ENCODE data around the gene UBN2.
A peak's percentile ranks its signal among the peaks of the same experiment; 100 is the strongest.
"Not testable (repeated sequence)": the region's sequence is repeated elsewhere in the genome, so short reads cannot be mapped to it uniquely, and the experiment has no call there.

Gene UBN2

GRCh38 chr7:139230774-139231512 lies at the start of gene UBN2:
Gene UBN2, plus strand, starts transcription at chr7:139231237. Its CDS starts 248 bp downstream, at chr7:139231485.
- peak; percentile 94 for DNase-seq (ENCODE audit: low read depth)

- no peak for DNase-seq (ENCODE audit: low read depth)
Observed at GRCh38 chr7:139181404-139181803, 49.6 kb upstream of the UBN2 start.

GRCh38 chr7:139182363-139182762 lies 48.7 kb upstream of the UBN2 start:
- no peak for DNase-seq (ENCODE audit: low read depth)

- no peak for DNase-seq (ENCODE audit: low read depth)
Observed at GRCh38 chr7:139183251-139183650, 47.8 kb upstream of the UBN2 start.

- no peak for DNase-seq (ENCODE audit: low read depth)
Observed at GRCh38 chr7:139183878-139184338, 47.1 kb upstream of the UBN2 start.

- DNase-seq (ENCODE audit: low read depth) = no peak
Observed at GRCh38 chr7:139186146-139186545, 44.9 kb upstream of the UBN2 start.

- DNase-seq (ENCODE audit: low read depth) = no peak
Observed at GRCh38 chr7:139189357-139189756, 41.7 kb upstream of the UBN2 start.

- DNase-seq (ENCODE audit: low read depth) = no peak
Observed at GRCh38 chr7:139192014-139192706, 38.9 kb upstream of the UBN2 start.

- no peak for DNase-seq (ENCODE audit: low read depth)
Observed at GRCh38 chr7:139200382-139200781, 30.7 kb upstream of the UBN2 start.

GRCh38 chr7:139203992-139204391 lies 27.0 kb upstream of the UBN2 start:
- DNase-seq (ENCODE audit: low read depth) = no peak

- DNase-seq (ENCODE audit: low read depth) = no peak
Observed at GRCh38 chr7:139205843-139206242, 25.2 kb upstream of the UBN2 start.

GRCh38 chr7:139212133-139212532 lies 18.9 kb upstream of the UBN2 start:
- no peak for DNase-seq (ENCODE audit: low read depth)

- DNase-seq (ENCODE audit: low read depth) = not testable (repeated sequence)
Observed at GRCh38 chr7:139213489-139213888, 17.5 kb upstream of the UBN2 start.

- no peak for DNase-seq (ENCODE audit: low read depth)
Observed at GRCh38 chr7:139218173-139218572, 12.9 kb upstream of the UBN2 start.

GRCh38 chr7:139224219-139224618 lies 6.8 kb upstream of the UBN2 start:
- DNase-seq (ENCODE audit: low read depth) = no peak

- DNase-seq (ENCODE audit: low read depth) = not testable (repeated sequence)
Observed at GRCh38 chr7:139224836-139225235, 6.2 kb upstream of the UBN2 start.

GRCh38 chr7:139225286-139226157 lies 5.5 kb upstream of the UBN2 start:
- DNase-seq (ENCODE audit: low read depth) = not testable (repeated sequence)

- not testable (repeated sequence) for DNase-seq (ENCODE audit: low read depth)
Observed at GRCh38 chr7:139226158-139226515, 4.9 kb upstream of the UBN2 start.

- not testable (repeated sequence) for DNase-seq (ENCODE audit: low read depth)
Observed at GRCh38 chr7:139226988-139227488, 4.0 kb upstream of the UBN2 start.

- no peak for DNase-seq (ENCODE audit: low read depth)
Observed at GRCh38 chr7:139230023-139230422, 1.0 kb upstream of the UBN2 start.

- DNase-seq (ENCODE audit: low read depth) = no peak
Observed at GRCh38 chr7:139230484-139230773, 608 bp upstream of the UBN2 start.

Data from stimulated activated CD8-positive, alpha-beta memory T cell treated with anti-CD3 and anti-CD28 coated beads, Interleukin-4, amount 100 ng/mL, for 24 hours (primary cell).